Measurements from ENCODE around the gene TMC7. TPM values are rescaled to one million over a fixed set of nuclear protein-coding genes. Genes with fewer than 3 reads are reported as not detected.

The TMC7 gene
- total and polyA plus RNA-seq, 9 of the 15 experiments (the other 6 are each of a cell fraction or from before 2014, with no cell fraction given): 0.08 to 2.0 (median 1.5) TPM

DNA sequence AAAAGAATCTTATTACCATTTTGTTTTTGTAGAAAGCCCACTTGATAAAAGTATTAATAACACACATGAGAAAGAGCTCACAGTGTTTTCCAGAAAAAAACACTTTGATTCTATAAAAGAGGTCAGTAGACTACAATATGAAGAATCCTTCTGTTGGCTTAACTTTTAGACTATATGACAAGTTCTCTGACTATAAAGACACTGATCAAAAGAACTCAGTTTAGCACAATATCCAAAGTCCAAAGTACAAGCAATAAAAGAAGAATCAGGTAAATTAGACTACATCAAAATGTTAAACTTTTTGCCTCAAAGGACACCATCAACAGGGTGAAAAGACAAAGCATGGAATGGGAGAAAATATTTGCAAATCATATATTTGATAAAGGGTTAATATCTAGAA, 46.3 kb upstream of the TMC7 start:
- Histone ChIP-seq H3K79me2 (ENCODE audit: control insufficient read depth, insufficient read depth, low read length) (no peaks in the 10 kb centered on the region), H3K36me3 (ENCODE audit: control insufficient read depth, insufficient read depth, low read length) (no peaks in the 10 kb centered on the region), H2AFZ (ENCODE audit: low read depth, low read length) (no peak overlapping the region), H4K20me1 (replicated peaks; ENCODE audit: control insufficient read depth, insufficient read depth, low read length) (no peaks in the 10 kb centered on the region), H3K27me3 (ENCODE audit: control insufficient read depth in 2 of 2, insufficient read depth in 2 of 2, low read length in 2 of 2) (peaks cover 0 to 10% of the 10 kb centered on the region in 2 experiments; a peak in 2 of 5 replicates), H3K4me2 (ENCODE audit: insufficient read depth, low read length) (no peak overlapping the region), H3K27ac (ENCODE audit: extremely low read depth, low read depth, low read length) (no peak overlapping the region), H3K9me3 (replicated peaks; ENCODE audit: control insufficient read depth, insufficient read depth, low read depth, low read length) (no peaks in the 10 kb centered on the region), H3K4me1 (replicated peaks in 1 of 2; ENCODE audit: control insufficient read depth in 2 of 2, insufficient read depth in 2 of 2, low read length in 2 of 2) (no peaks in the 10 kb centered on the region; a peak in 2 of 5 replicates), H3K4me3 (no peak overlapping the region), H3K9ac (ENCODE audit: insufficient read depth in 1 of 2, low read depth in 2 of 2, low read length in 2 of 2) (no peak overlapping the region), H3K9me1 (ENCODE audit: control insufficient read depth, insufficient read depth, low read length) (no peaks in the 10 kb centered on the region)
- DNase-seq (ENCODE audit: extremely low read depth in 1 of 4, low spot score in 3 of 4): no peak
- no peak for ATAC-seq
- no peak for FAIRE-seq
- ChIA-PET POLR2A (interaction anchor here (1.2 to 1.6 kb wide), 3 partner anchors 8 to 137 kb away, joined by 3 to 4 read pairs (median 4); no protein-coding TSS in a partner anchor), CTCF (ENCODE audit: low intra/inter-chr PET ratio) (no interaction called here)
- intact Hi-C loops (cut with micrococcal nuclease): no loop called here
- no TSS peak for BruUV-seq (replicated peaks)
- in situ Hi-C loops (cut with MboI): no loop called here
- TF ChIP-seq RFX7 (CRISPR knock-in tag; IDR thresholded peaks at IDR 0.05): no peak
- TF ChIP-seq, protein P1, sequence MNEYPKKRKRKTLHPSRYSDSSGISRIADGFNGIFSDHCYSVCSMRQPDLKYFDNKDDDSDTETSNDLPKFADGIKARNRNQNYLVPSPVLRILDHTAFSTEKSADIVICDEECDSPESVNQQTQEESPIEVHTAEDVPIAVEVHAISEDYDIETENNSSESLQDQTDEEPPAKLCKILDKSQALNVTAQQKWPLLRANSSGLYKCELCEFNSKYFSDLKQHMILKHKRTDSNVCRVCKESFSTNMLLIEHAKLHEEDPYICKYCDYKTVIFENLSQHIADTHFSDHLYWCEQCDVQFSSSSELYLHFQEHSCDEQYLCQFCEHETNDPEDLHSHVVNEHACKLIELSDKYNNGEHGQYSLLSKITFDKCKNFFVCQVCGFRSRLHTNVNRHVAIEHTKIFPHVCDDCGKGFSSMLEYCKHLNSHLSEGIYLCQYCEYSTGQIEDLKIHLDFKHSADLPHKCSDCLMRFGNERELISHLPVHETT (CRISPR knock-in tag; conservative IDR thresholded peaks at IDR 0.05 in 1 of 2, IDR thresholded peaks at IDR 0.05 in 1 of 2): no peak
- TF ChIP-seq, protein P2, sequence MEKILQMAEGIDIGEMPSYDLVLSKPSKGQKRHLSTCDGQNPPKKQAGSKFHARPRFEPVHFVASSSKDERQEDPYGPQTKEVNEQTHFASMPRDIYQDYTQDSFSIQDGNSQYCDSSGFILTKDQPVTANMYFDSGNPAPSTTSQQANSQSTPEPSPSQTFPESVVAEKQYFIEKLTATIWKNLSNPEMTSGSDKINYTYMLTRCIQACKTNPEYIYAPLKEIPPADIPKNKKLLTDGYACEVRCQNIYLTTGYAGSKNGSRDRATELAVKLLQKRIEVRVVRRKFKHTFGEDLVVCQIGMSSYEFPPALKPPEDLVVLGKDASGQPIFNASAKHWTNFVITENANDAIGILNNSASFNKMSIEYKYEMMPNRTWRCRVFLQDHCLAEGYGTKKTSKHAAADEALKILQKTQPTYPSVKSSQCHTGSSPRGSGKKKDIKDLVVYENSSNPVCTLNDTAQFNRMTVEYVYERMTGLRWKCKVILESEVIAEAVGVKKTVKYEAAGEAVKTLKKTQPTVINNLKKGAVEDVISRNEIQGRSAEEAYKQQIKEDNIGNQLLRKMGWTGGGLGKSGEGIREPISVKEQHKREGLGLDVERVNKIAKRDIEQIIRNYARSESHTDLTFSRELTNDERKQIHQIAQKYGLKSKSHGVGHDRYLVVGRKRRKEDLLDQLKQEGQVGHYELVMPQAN (IDR thresholded peaks at IDR 0.05; ENCODE audit: borderline replicate concordance): no peak
- no peak for TF ChIP-seq CSDE1 (IDR thresholded peaks at IDR 0.05)
- no peak for TF ChIP-seq STAT5B (CRISPR knock-in tag; IDR thresholded peaks at IDR 0.05)
- TF ChIP-seq ZNF561 (CRISPR knock-in tag; conservative IDR thresholded peaks at IDR 0.05): no peak
- no peak for TF ChIP-seq ZNF551 (CRISPR knock-in tag; IDR thresholded peaks at IDR 0.05)
- TF ChIP-seq, protein P3, sequence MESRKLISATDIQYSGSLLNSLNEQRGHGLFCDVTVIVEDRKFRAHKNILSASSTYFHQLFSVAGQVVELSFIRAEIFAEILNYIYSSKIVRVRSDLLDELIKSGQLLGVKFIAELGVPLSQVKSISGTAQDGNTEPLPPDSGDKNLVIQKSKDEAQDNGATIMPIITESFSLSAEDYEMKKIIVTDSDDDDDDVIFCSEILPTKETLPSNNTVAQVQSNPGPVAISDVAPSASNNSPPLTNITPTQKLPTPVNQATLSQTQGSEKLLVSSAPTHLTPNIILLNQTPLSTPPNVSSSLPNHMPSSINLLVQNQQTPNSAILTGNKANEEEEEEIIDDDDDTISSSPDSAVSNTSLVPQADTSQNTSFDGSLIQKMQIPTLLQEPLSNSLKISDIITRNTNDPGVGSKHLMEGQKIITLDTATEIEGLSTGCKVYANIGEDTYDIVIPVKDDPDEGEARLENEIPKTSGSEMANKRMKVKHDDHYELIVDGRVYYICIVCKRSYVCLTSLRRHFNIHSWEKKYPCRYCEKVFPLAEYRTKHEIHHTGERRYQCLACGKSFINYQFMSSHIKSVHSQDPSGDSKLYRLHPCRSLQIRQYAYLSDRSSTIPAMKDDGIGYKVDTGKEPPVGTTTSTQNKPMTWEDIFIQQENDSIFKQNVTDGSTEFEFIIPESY (CRISPR knock-in tag; IDR thresholded peaks at IDR 0.05): no peak
- TF ChIP-seq, protein P4, sequence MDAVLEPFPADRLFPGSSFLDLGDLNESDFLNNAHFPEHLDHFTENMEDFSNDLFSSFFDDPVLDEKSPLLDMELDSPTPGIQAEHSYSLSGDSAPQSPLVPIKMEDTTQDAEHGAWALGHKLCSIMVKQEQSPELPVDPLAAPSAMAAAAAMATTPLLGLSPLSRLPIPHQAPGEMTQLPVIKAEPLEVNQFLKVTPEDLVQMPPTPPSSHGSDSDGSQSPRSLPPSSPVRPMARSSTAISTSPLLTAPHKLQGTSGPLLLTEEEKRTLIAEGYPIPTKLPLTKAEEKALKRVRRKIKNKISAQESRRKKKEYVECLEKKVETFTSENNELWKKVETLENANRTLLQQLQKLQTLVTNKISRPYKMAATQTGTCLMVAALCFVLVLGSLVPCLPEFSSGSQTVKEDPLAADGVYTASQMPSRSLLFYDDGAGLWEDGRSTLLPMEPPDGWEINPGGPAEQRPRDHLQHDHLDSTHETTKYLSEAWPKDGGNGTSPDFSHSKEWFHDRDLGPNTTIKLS (IDR thresholded peaks at IDR 0.05; ENCODE audit: borderline replicate concordance, low read depth): no peak
- TF ChIP-seq ELF2 (CRISPR knock-in tag; IDR thresholded peaks at IDR 0.05): no peak
- TF ChIP-seq, protein P5, sequence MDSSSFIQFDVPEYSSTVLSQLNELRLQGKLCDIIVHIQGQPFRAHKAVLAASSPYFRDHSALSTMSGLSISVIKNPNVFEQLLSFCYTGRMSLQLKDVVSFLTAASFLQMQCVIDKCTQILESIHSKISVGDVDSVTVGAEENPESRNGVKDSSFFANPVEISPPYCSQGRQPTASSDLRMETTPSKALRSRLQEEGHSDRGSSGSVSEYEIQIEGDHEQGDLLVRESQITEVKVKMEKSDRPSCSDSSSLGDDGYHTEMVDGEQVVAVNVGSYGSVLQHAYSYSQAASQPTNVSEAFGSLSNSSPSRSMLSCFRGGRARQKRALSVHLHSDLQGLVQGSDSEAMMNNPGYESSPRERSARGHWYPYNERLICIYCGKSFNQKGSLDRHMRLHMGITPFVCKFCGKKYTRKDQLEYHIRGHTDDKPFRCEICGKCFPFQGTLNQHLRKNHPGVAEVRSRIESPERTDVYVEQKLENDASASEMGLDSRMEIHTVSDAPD (CRISPR knock-in tag; IDR thresholded peaks at IDR 0.05): no peak
- TF ChIP-seq NFIC (IDR thresholded peaks at IDR 0.05): no peak
- TF ChIP-seq MBD2 (IDR thresholded peaks at IDR 0.05; ENCODE audit: borderline replicate concordance, low read depth): no peak
- TF ChIP-seq SOX6 (IDR thresholded peaks at IDR 0.05): no peak
- no peak for TF ChIP-seq ZNF507 (tag; conservative IDR thresholded peaks at IDR 0.05)
- no peak for TF ChIP-seq GTF2E2 (tag; IDR thresholded peaks at IDR 0.05)

Data from K562 (cell line).